Osteoblast (primary cell): ENCODE results near the gene WWOX. TPM values are rescaled to one million over a fixed set of nuclear protein-coding genes. Genes with fewer than 3 reads are reported as not detected.

Experiments
- DNase-seq: peaks from one replicate; pipeline ENCODE4 v3.0.0; 2011; ENCODE audit warnings: low spot score, mixed read lengths; ENCODE audit not compliant: insufficient read length; ENCODE audit errors: missing footprints
- H2AFZ ChIP-seq: 2 replicates; pipeline ENCODE4 v1.6.0; 2011; ENCODE audit warnings: mild to moderate bottlenecking, low read length
- H3K27ac ChIP-seq: 2 replicates; pipeline ENCODE4 v1.5.1; 2011; ENCODE audit warnings: mild to moderate bottlenecking, low read depth, low read length, moderate library complexity
- H3K27me3 ChIP-seq: 2 replicates; pipeline ENCODE4 v1.6.0; 2012; ENCODE audit warnings: mild to moderate bottlenecking, control low read depth, inconsistent platforms, low read length, moderate library complexity; ENCODE audit not compliant: insufficient read depth
- H3K36me3 ChIP-seq: 2 replicates; pipeline ENCODE4 v1.5.1; 2011; ENCODE audit warnings: mild to moderate bottlenecking, low read length, control low read depth, moderate library complexity; ENCODE audit not compliant: insufficient read depth
- H3K4me1 ChIP-seq: 2 replicates; pipeline ENCODE4 v1.5.1; 2011; ENCODE audit warnings: mild to moderate bottlenecking, low read length, control low read depth, moderate library complexity; ENCODE audit not compliant: insufficient read depth
- H3K4me2 ChIP-seq: 2 replicates; pipeline ENCODE4 v1.6.0; 2011; ENCODE audit warnings: mild to moderate bottlenecking, low read length; ENCODE audit not compliant: insufficient read depth
- H3K4me3 ChIP-seq: fragments of 200-600 bp; sonication (generic); 3 replicates; pipeline ENCODE4 v1.5.1; 2012; ENCODE audit warnings: mild to moderate bottlenecking, low read length, inconsistent platforms; ENCODE audit not compliant: insufficient read depth
- H3K79me2 ChIP-seq: 2 replicates; pipeline ENCODE4 v1.6.0; 2012; ENCODE audit warnings: mild to moderate bottlenecking, low read length, control low read depth, inconsistent platforms; ENCODE audit not compliant: insufficient read depth
- H3K9me3 ChIP-seq: 2 replicates; pipeline ENCODE4 v1.5.1; 2011; ENCODE audit warnings: low read depth, low read length, control low read depth
- H4K20me1 ChIP-seq: 2 replicates; pipeline ENCODE4 v1.6.0; 2012; ENCODE audit warnings: mild to moderate bottlenecking, low read length, control low read depth; ENCODE audit not compliant: insufficient read depth
- total RNA-seq: library from RNA; depleted of rRNA; stranded (reverse); fragments of >200 nt; gene quantifications from 2 replicates; pipeline ENCODE4 v1.2.3, GENCODE V29; 2012
- TF ChIP-seq, protein P1 (sequence below): IDR thresholded peaks from 2 replicates; pipeline ENCODE4 v1.5.1; 2011; ENCODE audit warnings: mild to moderate bottlenecking, low read depth, low read length, moderate library complexity; ENCODE audit errors: extremely low read depth

The WWOX gene
- total RNA-seq, 1 donor = 23.9 TPM

DNA sequence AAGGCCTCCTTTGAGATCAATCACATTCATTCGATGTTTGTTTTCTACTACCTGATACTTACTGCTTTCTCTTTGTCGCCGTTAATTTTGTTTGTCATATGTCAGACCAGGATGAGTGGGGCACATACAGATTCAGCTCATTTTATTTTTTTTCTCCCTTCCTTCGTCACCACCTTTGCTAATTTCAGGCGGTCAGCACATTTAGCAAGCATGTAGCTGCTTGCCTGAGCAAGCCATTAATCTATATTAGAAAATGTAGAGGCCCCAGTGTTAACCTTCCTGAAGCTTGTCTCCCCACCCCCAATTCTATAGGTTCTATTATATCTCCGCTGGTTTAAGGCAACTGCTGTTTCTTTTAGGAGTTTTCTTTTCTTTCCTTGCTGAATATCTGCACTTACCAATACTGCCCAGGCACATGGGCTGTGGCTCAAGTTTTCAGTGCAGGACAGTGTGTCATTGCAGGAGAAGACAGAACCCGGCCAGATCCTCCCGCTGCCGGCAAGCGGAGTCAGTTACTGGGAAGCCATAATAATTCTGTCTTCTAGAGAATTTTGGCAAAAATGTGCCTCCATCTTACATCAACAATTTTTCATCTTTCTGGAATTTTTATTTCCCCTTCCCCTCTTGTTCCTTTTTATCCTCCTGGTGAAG lies 714.3 kb downstream of the WWOX start:
- TF ChIP-seq, protein P1, sequence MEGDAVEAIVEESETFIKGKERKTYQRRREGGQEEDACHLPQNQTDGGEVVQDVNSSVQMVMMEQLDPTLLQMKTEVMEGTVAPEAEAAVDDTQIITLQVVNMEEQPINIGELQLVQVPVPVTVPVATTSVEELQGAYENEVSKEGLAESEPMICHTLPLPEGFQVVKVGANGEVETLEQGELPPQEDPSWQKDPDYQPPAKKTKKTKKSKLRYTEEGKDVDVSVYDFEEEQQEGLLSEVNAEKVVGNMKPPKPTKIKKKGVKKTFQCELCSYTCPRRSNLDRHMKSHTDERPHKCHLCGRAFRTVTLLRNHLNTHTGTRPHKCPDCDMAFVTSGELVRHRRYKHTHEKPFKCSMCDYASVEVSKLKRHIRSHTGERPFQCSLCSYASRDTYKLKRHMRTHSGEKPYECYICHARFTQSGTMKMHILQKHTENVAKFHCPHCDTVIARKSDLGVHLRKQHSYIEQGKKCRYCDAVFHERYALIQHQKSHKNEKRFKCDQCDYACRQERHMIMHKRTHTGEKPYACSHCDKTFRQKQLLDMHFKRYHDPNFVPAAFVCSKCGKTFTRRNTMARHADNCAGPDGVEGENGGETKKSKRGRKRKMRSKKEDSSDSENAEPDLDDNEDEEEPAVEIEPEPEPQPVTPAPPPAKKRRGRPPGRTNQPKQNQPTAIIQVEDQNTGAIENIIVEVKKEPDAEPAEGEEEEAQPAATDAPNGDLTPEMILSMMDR = no peak
- no peaks in the 10 kb centered on the region for H3K79me2 ChIP-seq
- H4K20me1 ChIP-seq = no peaks in the 10 kb centered on the region
- H3K4me1 ChIP-seq = no peaks in the 10 kb centered on the region
- H3K9me3 ChIP-seq = no peaks in the 10 kb centered on the region
- H3K36me3 ChIP-seq = no peaks in the 10 kb centered on the region
- no peak overlapping the region for H3K4me3 ChIP-seq
- H3K27me3 ChIP-seq = no peaks in the 10 kb centered on the region
- no peak overlapping the region for H3K4me2 ChIP-seq
- no peak overlapping the region for H2AFZ ChIP-seq
- no peak overlapping the region for H3K27ac ChIP-seq
- DNase-seq = no peak

DNA sequence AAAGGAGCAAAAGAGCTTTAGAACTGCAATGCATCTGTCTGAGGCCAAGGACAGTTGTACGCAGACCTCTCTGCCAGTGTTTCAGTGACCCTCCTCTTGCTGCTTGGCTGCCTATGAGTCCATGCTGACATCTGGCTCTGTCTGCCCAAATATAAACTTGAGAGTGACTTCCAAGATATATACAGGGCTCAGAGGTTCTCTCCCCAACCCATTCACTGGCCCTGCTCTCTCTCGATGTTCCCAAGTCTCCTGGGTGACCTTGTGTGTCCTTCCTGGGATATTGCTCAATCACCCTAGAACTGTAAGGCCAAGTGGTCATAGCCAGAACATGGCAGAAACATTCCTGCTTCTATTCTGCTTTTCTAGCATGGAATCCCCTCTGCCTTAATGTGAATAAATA lies 716.3 kb downstream of the WWOX start:
- no peak overlapping the region for H3K27ac ChIP-seq
- no peak overlapping the region for H2AFZ ChIP-seq

DNA sequence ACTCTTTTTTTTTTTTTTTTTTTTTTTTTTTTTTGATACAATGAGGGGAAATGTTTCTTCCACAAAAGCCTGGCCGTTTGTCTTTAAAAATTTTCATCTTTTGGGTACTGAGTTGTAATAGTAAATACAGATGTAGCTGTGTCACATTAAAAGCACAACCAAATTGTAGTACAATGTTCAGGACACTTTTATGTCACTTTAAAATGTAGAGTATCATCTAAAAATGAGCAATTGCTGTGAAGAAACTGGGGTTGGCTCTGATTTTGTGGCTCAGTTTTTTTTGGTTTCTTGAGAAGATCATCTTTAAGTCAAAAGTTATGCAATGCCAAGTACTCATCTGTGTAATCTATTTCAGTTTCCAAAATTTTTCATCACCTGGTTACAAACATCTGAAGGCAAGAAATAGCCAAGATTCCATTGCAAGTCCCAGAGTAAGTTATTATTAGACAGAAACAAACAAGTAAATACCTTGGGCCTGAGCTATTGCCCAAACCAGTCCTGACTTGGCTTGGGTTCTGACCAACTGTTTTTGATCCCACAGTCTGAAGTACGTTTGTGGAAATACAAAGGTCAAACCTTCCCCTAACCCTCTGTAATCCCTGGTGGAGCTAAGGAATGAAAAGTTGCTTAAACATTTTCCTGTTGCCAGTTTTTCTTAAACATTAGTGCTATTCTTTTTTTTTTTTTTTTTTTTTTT lies 717.2 kb downstream of the WWOX start:
- H4K20me1 ChIP-seq = no peaks in the 10 kb centered on the region
- H2AFZ ChIP-seq = no peak overlapping the region
- no peaks in the 10 kb centered on the region for H3K4me1 ChIP-seq
- H3K27me3 ChIP-seq = no peaks in the 10 kb centered on the region
- no peaks in the 10 kb centered on the region for H3K79me2 ChIP-seq
- no peak for DNase-seq
- H3K36me3 ChIP-seq = no peaks in the 10 kb centered on the region
- no peak overlapping the region for H3K4me3 ChIP-seq
- H3K27ac ChIP-seq = no peak overlapping the region
- no peak overlapping the region for H3K4me2 ChIP-seq
- no peaks in the 10 kb centered on the region for H3K9me3 ChIP-seq
- TF ChIP-seq, protein P1 = no peak

More for the DNA sequence above, 716.3 kb downstream of the WWOX start:
- no peak for DNase-seq
- H3K79me2 ChIP-seq = no peaks in the 10 kb centered on the region
- no peaks in the 10 kb centered on the region for H3K27me3 ChIP-seq
- no peak overlapping the region for H3K4me2 ChIP-seq
- H3K36me3 ChIP-seq = no peaks in the 10 kb centered on the region
- H3K4me1 ChIP-seq = no peaks in the 10 kb centered on the region
- TF ChIP-seq, protein P1 = no peak
- H4K20me1 ChIP-seq = no peaks in the 10 kb centered on the region
- H3K4me3 ChIP-seq = no peak overlapping the region
- no peaks in the 10 kb centered on the region for H3K9me3 ChIP-seq

DNA sequence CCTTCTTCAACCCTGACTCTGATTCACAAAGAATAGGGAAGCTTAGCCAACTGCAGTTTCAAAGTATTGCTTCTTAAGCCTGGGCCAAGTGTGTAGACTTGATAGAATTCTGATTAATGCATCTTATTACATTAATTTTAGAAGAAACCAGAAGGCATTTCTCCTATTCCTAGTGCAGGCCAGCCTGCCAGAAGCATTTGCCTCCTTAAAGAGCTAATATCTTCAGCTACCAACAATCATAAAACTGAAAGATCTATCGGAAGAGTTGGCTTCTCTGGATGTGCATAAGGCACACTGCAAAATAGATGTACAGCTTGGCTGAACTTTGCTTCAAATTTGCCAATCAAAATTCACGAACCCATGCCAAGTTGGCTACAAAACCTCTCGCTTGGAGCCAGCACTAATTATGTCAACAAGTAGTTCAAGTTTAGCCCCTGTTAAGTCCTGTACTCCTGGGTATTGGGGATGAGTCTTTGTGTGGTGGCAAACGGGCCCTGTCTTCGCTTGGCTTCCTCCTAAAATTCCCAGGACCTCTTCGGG lies 717.8 kb downstream of the WWOX start:
- no peak for DNase-seq
- H3K27ac ChIP-seq = no peak overlapping the region
- H3K79me2 ChIP-seq = no peaks in the 10 kb centered on the region
- no peak overlapping the region for H2AFZ ChIP-seq
- no peaks in the 10 kb centered on the region for H4K20me1 ChIP-seq
- H3K4me3 ChIP-seq = no peak overlapping the region
- no peaks in the 10 kb centered on the region for H3K27me3 ChIP-seq
- H3K4me1 ChIP-seq = no peaks in the 10 kb centered on the region
- no peaks in the 10 kb centered on the region for H3K36me3 ChIP-seq
- H3K4me2 ChIP-seq = no peak overlapping the region
- TF ChIP-seq, protein P1 = no peak
- no peaks in the 10 kb centered on the region for H3K9me3 ChIP-seq
